DOHH2 (cell line): Measurements from ENCODE around the gene FOXN1.
"Not testable (repeated sequence)": the region's sequence is repeated elsewhere in the genome, so short reads cannot be mapped to it uniquely, and the experiment has no call there.

Experiments
- H3F3A ChIP-seq: fragments of 200-600 bp; sonication (generic), shearing (Covaris generic); 2 replicates; pipeline ENCODE4 v1.6.0; 2016; ENCODE audit warnings: antibody characterized with exemption, mild to moderate bottlenecking; ENCODE audit not compliant: control insufficient read depth, insufficient read depth
- H3K27ac ChIP-seq: fragments of 200-600 bp; sonication (generic); 2 replicates; pipeline ENCODE4 v1.5.1; 2014; ENCODE audit warnings: low read depth, mild to moderate bottlenecking, low read length, moderate library complexity
- H3K27me3 ChIP-seq: fragments of 200-600 bp; sonication (generic); 2 replicates; pipeline ENCODE4 v1.6.1; 2014; ENCODE audit warnings: mild to moderate bottlenecking, low read length, mixed read lengths; ENCODE audit not compliant: control insufficient read depth
- H3K36me3 ChIP-seq: fragments of 200-600 bp; sonication (generic); 2 replicates; pipeline ENCODE4 v1.6.1; 2014; ENCODE audit warnings: mild to moderate bottlenecking, low read length, moderate library complexity, mixed read lengths; ENCODE audit not compliant: control insufficient read depth
- H3K4me1 ChIP-seq: fragments of 200-600 bp; sonication (generic); 2 replicates; pipeline ENCODE4 v1.6.1; 2014; ENCODE audit warnings: mild to moderate bottlenecking, low read length, mixed read lengths; ENCODE audit not compliant: control insufficient read depth
- H3K4me2 ChIP-seq: fragments of 200-600 bp; sonication (generic); 2 replicates; pipeline ENCODE4 v1.6.0; 2014; ENCODE audit warnings: mild to moderate bottlenecking, low read length, moderate library complexity
- H3K4me3 ChIP-seq: fragments of 200-600 bp; sonication (generic); 2 replicates; pipeline ENCODE4 v1.5.1; 2014; ENCODE audit warnings: mild to moderate bottlenecking, low read length, mixed read lengths
- H3K79me2 ChIP-seq: fragments of 200-600 bp; sonication (generic); 2 replicates; pipeline ENCODE4 v1.6.1; 2014; ENCODE audit warnings: mild to moderate bottlenecking, low read length, mixed read lengths; ENCODE audit not compliant: control insufficient read depth
- H3K9me2 ChIP-seq: fragments of 200-600 bp; sonication (generic); replicated peaks from 2 replicates; pipeline ENCODE4 v1.6.1; 2014; ENCODE audit warnings: mild to moderate bottlenecking, low read length, mixed read lengths; ENCODE audit not compliant: control insufficient read depth
- H3K9me3 ChIP-seq: fragments of 200-600 bp; sonication (generic); 2 replicates; pipeline ENCODE4 v1.6.1; 2014; ENCODE audit warnings: antibody characterized with exemption, low read length, mixed read lengths; ENCODE audit not compliant: control insufficient read depth, insufficient read depth
- H4K20me1 ChIP-seq: fragments of 200-600 bp; sonication (generic); 2 replicates; pipeline ENCODE4 v1.6.0; 2014; ENCODE audit warnings: low read depth, mild to moderate bottlenecking, antibody characterized with exemption, low read length, moderate library complexity; ENCODE audit not compliant: control insufficient read depth, insufficient read depth
- CTCF ChIP-seq: fragments of 200-600 bp; sonication (generic); IDR thresholded peaks from one replicate; pipeline ENCODE4 v1.5.1; 2014; ENCODE audit warnings: antibody characterized with exemption, mild to moderate bottlenecking, low read depth, low read length; ENCODE audit not compliant: poor library complexity, severe bottlenecking
- EZH2phosphoT487 ChIP-seq: fragments of 200-600 bp; sonication (generic); IDR thresholded peaks from 2 replicates; pipeline ENCODE4 v1.6.1; 2017; ENCODE audit warnings: borderline replicate concordance, mild to moderate bottlenecking, antibody characterized with exemption, low read length, moderate library complexity, mixed read lengths

The FOXN1 gene

GRCh38 chr17:28505986-28506665 is at the start of gene FOXN1:
Gene FOXN1 (plus strand): TSS chr17:28506348. CDS start chr17:28523970, 17,622 bp downstream.
- peaks cover 4% of the 10 kb centered on the region for H3K4me1 ChIP-seq
- H3K27ac ChIP-seq, result no peak within 1 kb of the TSS
- H3K4me2 ChIP-seq, result no peak within 1 kb of the TSS

GRCh38 chr17:28457890-28458289 is 48.3 kb upstream of the FOXN1 start:
- TF ChIP-seq CTCF (no peak), EZH2phosphoT487 (no peak)
- no peaks in the 10 kb centered on the region for H3K9me3 ChIP-seq
- no peak overlapping the region for H3K4me3 ChIP-seq
- H3K27ac ChIP-seq, result no peak overlapping the region
- no peaks in the 10 kb centered on the region for H3K79me2 ChIP-seq
- H3K9me2 ChIP-seq, result no peaks in the 10 kb centered on the region
- no peaks in the 10 kb centered on the region for H3K27me3 ChIP-seq
- H3K4me1 ChIP-seq, result no peaks in the 10 kb centered on the region
- H4K20me1 ChIP-seq, result no peaks in the 10 kb centered on the region
- H3F3A ChIP-seq, result no peaks in the 10 kb centered on the region
- no peak overlapping the region for H3K4me2 ChIP-seq
- H3K36me3 ChIP-seq, result no peaks in the 10 kb centered on the region

More at GRCh38 chr17:28505986-28506665, at the start of gene FOXN1:
- no peaks in the 10 kb centered on the region for H3K9me3 ChIP-seq
- H3F3A ChIP-seq, result no peaks in the 10 kb centered on the region
- H3K4me3 ChIP-seq, result no peak within 1 kb of the TSS
- H3K27me3 ChIP-seq, result peaks cover 9% of the 10 kb centered on the region
- TF ChIP-seq EZH2phosphoT487 (no peak), CTCF (no peak)
- no peaks in the 10 kb centered on the region for H3K9me2 ChIP-seq
- no peaks in the 10 kb centered on the region for H3K36me3 ChIP-seq
- H3K79me2 ChIP-seq, result no peaks in the 10 kb centered on the region
- H4K20me1 ChIP-seq, result no peaks in the 10 kb centered on the region

- not testable (repeated sequence) for H3F3A ChIP-seq, H4K20me1 ChIP-seq, H3K4me2 ChIP-seq, H3K27me3 ChIP-seq, H3K36me3 ChIP-seq, H3K27ac ChIP-seq, H3K9me2 ChIP-seq, H3K4me1 ChIP-seq, H3K9me3 ChIP-seq, H3K79me2 ChIP-seq, H3K4me3 ChIP-seq
Observed at GRCh38 chr17:28458881-28459280, 47.3 kb upstream of the FOXN1 start.

- Histone ChIP-seq H3K27me3 (peaks cover 2% of the 10 kb centered on the region; the same call in 1 of the 2 replicates), H3K9me3 (no peaks in the 10 kb centered on the region), H3K79me2 (no peaks in the 10 kb centered on the region), H3F3A (no peaks in the 10 kb centered on the region), H3K4me2 (no peak overlapping the region), H3K9me2 (no peaks in the 10 kb centered on the region), H3K36me3 (no peaks in the 10 kb centered on the region), H3K4me3 (no peak overlapping the region), H4K20me1 (no peaks in the 10 kb centered on the region), H3K27ac (no peak overlapping the region), H3K4me1 (no peaks in the 10 kb centered on the region)
- TF ChIP-seq EZH2phosphoT487 (no peak), CTCF (no peak)
Observed at GRCh38 chr17:28460901-28461300, 45.2 kb upstream of the FOXN1 start.
